ACC112 (cell line): ENCODE data around the gene PRR3.
"Not testable (repeated sequence)": the region's sequence is repeated elsewhere in the genome, so short reads cannot be mapped to it uniquely, and the experiment has no call there.

ENCODE experiments used
- H2AFZ ChIP-seq: fragments of 200-600 bp; sonication (generic); one replicate; pipeline ENCODE4 v1.6.0; 2017; ENCODE audit warnings: antibody characterized with exemption, low read length; ENCODE audit not compliant: unreplicated experiment
- H3K27ac ChIP-seq: fragments of 200-600 bp; sonication (generic); 2 replicates; pipeline ENCODE4 v1.5.1; 2014; ENCODE audit warnings: low read depth, mild to moderate bottlenecking, antibody characterized with exemption, low read length, moderate library complexity
- H3K27me3 ChIP-seq: fragments of 200-600 bp; sonication (generic); 2 replicates; pipeline ENCODE4 v1.6.1; 2014; ENCODE audit warnings: mild to moderate bottlenecking, antibody characterized with exemption, low read length, moderate library complexity, mixed read lengths; ENCODE audit not compliant: insufficient read depth
- H3K36me3 ChIP-seq: fragments of 200-600 bp; sonication (generic); 2 replicates; pipeline ENCODE4 v1.6.1; 2016; ENCODE audit warnings: mild to moderate bottlenecking, antibody characterized with exemption, low read length, moderate library complexity, mixed read lengths; ENCODE audit not compliant: insufficient read depth
- H3K4me1 ChIP-seq: fragments of 200-600 bp; sonication (generic); one replicate; pipeline ENCODE4 v1.6.1; 2016; ENCODE audit warnings: low read length, mixed read lengths; ENCODE audit not compliant: insufficient read depth, unreplicated experiment, control insufficient read depth
- H3K4me3 ChIP-seq: fragments of 200-600 bp; sonication (generic); 2 replicates; pipeline ENCODE4 v1.5.1; 2014; ENCODE audit warnings: mild to moderate bottlenecking, low read depth, low read length
- H3K79me2 ChIP-seq: fragments of 200-600 bp; sonication (generic); one replicate; pipeline ENCODE4 v1.6.0; 2016; ENCODE audit warnings: low read length; ENCODE audit not compliant: control insufficient read depth, unreplicated experiment, insufficient read depth

PRR3 gene

DNA sequence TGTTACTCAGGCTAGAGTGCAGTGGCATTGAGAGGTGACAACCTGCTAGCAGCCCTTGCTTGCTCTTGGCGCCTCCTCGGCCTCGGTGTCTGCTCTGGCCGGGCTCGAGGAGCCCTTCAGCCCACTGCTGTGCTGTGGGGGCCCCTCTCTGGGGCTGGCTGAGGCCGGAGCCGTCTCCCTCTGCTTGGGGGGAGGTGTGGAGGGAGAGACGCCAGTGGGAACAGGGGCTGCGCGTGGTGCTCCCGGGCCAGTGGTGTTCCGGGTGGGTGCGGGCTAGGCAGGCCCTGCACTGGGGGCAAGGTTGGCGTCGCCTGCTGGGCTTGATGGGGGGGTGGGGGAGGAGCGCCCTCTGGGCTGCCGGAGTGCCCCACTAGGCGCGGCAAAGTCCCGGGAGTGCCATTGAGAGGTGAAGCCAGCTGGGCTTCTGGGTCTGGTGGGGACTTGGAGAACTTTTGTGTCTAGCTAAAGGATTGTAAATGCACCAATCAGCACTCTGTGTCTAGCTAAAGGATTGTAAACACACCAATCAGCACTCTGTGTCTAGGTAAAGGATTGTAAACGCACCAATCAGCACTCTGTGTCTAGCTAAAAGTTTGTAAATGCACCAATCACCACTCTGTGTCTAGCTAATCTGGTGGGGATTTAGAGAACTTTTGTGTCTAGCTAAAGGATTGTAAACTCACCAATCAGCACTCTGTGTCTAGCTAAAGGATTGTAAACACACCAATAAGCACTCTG is 39.2 kb upstream of the PRR3 start:
- H3K27ac ChIP-seq, H3K27me3 ChIP-seq, H3K79me2 ChIP-seq, H2AFZ ChIP-seq, H3K4me1 ChIP-seq, H3K4me3 ChIP-seq, H3K36me3 ChIP-seq: not testable (repeated sequence)

GRCh38 chr6:30518505-30519145 is 38.5 kb upstream of the PRR3 start:
- H3K27me3 ChIP-seq, H3K27ac ChIP-seq, H3K36me3 ChIP-seq, H3K79me2 ChIP-seq, H3K4me3 ChIP-seq, H2AFZ ChIP-seq, H3K4me1 ChIP-seq: not testable (repeated sequence)

DNA sequence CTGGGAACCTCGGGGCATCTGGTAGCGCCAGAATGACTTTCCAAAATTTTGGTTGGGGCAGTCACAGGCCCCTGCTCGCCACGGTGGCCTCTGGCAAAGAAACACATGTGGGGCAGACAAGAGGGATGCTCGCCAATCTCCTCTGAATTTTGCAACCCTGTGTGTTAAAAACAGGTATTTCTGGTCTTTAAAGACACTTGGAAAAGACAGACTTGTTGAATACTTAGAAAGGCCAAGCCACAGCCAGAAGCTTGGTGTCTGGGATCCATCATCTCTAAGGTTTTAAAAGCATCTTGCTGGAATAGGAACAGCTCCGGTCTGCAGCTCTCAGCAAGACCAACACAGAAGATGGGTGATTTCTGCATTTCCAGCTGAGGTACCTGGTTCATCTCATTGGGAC is 36.6 kb upstream of the PRR3 start:
- Histone ChIP-seq H3K4me1 (peaks cover 3% of the 10 kb centered on the region), H3K27ac (no peak overlapping the region), H3K27me3 (no peaks in the 10 kb centered on the region), H3K36me3 (no peaks in the 10 kb centered on the region), H2AFZ (no peak overlapping the region), H3K4me3 (no peak overlapping the region), H3K79me2 (no peaks in the 10 kb centered on the region)

- not testable (repeated sequence) for H3K4me1 ChIP-seq, H3K27ac ChIP-seq, H3K36me3 ChIP-seq, H3K4me3 ChIP-seq, H3K27me3 ChIP-seq, H3K79me2 ChIP-seq, H2AFZ ChIP-seq
Observed at GRCh38 chr6:30521082-30521481, 36.0 kb upstream of the PRR3 start.

GRCh38 chr6:30521952-30522351 is 35.1 kb upstream of the PRR3 start:
- H3K4me1 ChIP-seq, H2AFZ ChIP-seq, H3K79me2 ChIP-seq, H3K27ac ChIP-seq, H3K36me3 ChIP-seq, H3K4me3 ChIP-seq, H3K27me3 ChIP-seq: not testable (repeated sequence)

- H3K4me1 ChIP-seq, H3K79me2 ChIP-seq, H3K36me3 ChIP-seq, H3K27me3 ChIP-seq, H2AFZ ChIP-seq, H3K27ac ChIP-seq, H3K4me3 ChIP-seq: not testable (repeated sequence)
Observed at GRCh38 chr6:30526444-30526843, 30.7 kb upstream of the PRR3 start.

DNA sequence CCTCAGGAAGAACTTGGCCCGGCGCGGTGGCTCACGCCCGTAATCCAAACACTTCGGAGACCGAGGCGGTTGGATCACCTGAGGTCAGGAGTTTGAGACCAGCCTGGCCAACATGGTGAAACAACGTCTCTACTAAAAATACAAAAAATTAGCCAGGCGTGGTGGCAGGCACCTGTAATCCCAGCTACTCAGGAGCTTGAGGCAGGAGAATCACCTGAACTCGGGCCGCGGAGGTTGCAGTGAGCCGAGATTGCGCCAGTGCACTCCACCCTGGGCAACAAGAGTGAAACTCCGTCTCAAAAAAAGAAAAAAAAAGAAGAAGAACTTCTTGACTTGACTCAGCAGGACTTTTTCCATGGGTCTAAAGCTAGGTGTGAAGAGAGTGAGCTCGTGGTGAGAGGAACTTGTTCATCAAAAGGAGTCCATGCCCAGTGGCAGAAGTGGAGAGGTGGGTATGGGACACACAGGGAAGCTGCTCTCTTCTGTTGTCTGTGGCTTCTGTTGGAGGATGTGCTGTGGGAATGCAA is 27.7 kb upstream of the PRR3 start:
- not testable (repeated sequence) for H3K4me3 ChIP-seq, H3K36me3 ChIP-seq, H3K79me2 ChIP-seq, H3K27me3 ChIP-seq, H3K27ac ChIP-seq, H2AFZ ChIP-seq, H3K4me1 ChIP-seq

- Histone ChIP-seq H3K79me2 (no peaks in the 10 kb centered on the region), H3K27ac (no peak overlapping the region), H3K4me1 (peaks cover 4% of the 10 kb centered on the region), H3K4me3 (no peak overlapping the region), H3K27me3 (no peaks in the 10 kb centered on the region), H3K36me3 (no peaks in the 10 kb centered on the region), H2AFZ (no peak overlapping the region)
Observed at GRCh38 chr6:30530014-30530413, 27.1 kb upstream of the PRR3 start.

DNA sequence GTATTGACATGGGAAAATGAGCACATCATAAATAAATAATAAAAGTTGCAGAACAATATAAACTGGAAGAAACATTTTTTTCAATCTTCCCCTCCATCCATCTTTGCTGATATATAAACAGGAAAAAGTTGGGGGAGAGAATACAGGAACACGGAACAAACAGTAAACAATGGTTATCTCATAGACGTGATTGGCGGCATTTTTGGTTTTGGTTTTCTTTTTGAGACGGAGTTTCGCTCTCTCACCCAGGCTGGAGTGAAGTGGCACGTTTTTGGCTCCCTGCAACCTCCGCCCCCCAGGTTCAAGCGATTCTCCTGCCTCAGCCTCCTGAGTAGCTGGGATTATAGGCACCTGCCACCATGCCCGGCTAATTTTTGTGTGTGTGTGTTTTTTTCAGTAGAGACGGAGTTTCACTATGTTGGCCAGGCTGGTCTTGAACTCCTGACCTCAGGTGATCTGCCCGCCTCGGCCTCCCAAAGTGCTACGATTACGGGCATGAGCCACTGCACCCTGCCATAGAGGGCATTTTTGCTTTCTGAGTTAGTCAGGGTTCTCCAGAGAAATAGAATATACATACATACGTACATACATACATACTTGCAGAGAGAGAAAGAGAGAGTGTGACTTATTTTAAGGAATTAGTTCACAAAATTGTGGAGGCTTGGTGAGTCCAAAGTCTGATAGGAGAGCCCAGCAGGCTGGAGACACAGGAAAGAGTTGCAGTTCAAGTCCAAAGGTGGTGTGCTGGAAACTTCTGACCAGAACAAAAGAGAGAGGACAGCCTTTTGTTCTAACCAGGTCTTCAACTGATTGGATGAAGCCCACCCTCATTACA is 23.4 kb upstream of the PRR3 start:
- no peak overlapping the region for H2AFZ ChIP-seq
- H3K27me3 ChIP-seq: no peaks in the 10 kb centered on the region
- no peaks in the 10 kb centered on the region for H3K36me3 ChIP-seq
- H3K79me2 ChIP-seq: no peaks in the 10 kb centered on the region
- no peak overlapping the region for H3K27ac ChIP-seq
- no peak overlapping the region for H3K4me3 ChIP-seq
- no peaks in the 10 kb centered on the region for H3K4me1 ChIP-seq

GRCh38 chr6:30537931-30538330 is 19.2 kb upstream of the PRR3 start:
- H3K27me3 ChIP-seq: no peaks in the 10 kb centered on the region
- no peak overlapping the region for H2AFZ ChIP-seq
- no peaks in the 10 kb centered on the region for H3K4me1 ChIP-seq
- H3K4me3 ChIP-seq: no peak overlapping the region
- no peaks in the 10 kb centered on the region for H3K36me3 ChIP-seq
- no peak overlapping the region for H3K27ac ChIP-seq
- no peaks in the 10 kb centered on the region for H3K79me2 ChIP-seq
